Inflammatory macrophage (primary cell): ENCODE data around the gene DOCK1.

Source experiments
- DNase-seq, 2 donors: peaks; one replicate each; pipeline ENCODE4 v3.0.0-alpha.2; 2020 to 2022

Gene DOCK1

DNA sequence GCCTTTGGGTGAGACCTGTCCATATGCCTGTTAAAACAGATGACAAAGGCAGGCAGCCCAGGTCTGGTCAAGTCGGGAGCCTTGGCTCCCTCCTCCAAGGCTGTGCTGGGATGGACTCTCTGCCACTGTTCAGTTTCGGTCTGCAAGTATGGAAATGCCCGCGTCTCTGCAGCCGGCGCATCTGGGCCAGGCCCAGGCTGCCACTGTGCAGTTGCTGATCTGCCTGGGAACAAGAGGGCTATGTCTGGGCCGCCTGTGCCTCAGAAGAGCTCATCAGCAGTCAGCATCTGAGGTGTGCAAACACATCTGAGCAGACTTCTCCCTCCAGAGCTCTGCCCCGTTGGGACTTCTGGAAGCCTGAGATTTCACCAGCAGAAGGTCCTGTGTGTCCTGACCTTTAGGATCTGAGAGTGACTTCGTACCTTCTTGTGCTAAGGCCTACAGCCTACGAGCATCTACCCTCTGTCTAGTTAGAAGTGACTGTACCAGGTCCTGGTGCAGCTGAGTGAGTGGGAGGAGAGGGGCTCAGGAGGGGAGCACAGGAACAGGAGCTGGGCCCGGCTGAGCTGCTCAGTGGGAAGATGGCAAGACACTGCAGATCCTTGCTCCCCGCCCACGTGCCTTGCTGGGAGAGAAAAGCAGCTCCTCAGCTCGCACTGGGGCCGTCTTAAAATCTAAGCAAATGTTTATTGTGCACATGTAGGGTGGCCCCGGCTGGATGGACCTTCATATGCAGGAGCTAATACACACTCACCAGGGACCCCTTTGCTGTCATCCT, 50.9 kb downstream of the DOCK1 start:
- no peak for DNase-seq

DNA sequence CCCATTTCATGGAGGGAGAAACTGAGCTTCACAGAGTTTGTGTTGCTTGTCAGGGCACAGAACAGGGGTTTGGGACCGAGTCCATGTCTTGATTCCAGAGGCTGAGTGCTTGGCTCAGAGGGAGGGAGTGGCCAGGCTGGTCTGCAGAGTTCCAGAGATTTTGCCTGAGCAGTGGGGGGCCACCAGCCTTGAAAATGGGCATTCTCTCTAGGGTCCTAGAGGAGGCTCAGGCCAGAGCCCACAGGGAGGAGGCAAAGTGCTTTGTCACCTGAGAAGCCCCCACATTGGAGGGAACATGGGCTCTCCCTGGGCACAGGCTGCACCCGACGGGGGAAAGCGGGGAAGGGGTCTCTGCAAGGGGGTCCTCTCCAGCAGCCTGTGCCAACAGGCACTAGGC, 51.5 kb downstream of the DOCK1 start:
- DNase-seq: no peak

DNA sequence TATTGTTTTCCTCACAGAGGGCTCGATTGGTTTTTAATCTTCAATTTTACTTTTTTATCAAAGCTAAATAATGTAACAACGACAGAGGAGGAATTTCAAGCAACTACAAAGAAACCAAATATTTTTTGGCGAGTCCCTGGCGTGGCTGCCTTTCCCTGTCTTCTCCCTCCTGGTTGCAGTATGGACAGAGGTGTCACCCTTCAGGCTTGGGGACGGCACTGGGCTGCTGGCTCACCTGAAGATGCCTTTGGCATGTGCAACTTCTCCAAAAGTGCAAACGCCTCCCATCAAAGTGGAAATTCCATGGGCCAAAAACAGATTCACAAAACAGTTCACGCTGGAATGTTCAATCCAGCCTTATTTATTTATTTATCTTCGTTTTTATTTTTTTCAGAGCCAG, 51.9 kb downstream of the DOCK1 start:
- DNase-seq: no peak

DNA sequence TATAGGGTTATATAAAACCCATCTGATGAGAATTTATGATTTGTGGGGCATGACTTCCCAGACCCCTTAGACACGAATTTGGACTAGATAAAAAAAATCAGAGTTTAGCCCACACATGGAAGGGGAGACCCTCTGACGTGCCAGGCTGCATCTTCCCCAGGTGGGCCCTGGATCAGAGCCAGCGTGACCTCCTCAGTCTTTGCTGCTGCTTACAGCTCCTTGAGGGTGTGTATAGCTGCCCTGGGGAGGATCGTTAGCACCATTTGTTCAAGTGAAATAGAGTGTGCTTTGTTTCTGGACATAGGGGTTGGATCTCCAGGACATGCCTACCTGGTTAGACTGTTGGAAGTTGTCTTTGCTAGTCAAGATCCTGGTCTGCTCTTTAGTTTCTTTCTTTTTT, 54.2 kb downstream of the DOCK1 start:
- no peak for DNase-seq

DNA sequence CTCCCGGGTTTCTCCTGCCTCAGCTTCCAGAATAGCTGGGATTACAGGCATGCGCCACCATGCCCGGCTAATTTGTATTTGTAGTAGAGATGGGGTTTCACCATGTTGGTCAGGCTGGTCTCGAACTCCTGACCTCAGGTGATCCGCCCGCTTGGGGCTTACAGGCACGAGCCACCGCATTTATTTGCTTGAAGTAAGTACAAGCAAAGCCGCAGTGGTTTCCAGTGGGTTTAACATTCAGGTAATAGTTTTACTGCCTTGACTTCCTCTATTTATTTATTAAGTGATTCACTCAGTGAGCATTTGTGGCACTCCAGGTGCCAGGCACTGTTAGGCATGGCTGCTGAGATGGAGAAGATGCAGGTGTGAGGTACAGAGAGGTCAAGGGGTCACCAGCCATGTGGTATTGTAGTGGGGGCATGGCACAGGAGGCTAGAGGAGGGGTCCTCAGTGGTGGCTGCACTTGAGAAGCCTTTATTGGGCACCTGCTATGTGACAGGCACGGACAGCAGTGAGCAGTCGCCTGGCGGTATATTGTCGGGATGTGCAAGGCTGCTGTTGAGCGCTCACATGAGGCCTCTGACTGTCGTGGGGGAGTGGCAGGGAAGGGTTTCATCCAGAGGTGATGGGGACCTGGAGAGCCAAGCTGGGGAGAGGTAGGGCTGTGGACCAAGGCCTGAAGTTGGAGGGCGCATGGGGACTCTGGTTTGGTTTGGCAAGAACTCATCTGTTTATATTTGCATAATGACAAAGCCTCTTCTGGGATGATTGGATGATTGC, 54.9 kb downstream of the DOCK1 start:
- no peak for DNase-seq

DNA sequence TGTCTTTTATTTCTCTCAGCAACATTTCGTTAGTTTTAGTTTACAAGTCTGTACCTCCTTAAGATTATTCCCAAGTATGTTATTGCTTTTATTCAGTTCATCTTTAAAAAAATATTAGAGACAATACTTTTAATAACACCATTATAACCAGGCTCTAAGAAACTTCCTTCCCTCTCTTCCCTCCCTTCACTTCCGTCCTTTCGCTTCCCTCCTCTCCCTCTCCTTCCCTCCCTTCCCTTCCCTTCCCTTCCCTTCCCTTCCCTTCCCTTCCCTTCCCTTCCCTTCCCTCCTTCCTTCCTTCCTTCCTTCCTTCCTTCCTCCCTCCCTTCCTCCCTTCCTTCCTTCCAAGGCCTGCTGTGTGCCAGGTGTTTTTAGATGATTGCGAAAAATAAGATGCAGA, 58.1 kb downstream of the DOCK1 start:
- DNase-seq: no peak

DNA sequence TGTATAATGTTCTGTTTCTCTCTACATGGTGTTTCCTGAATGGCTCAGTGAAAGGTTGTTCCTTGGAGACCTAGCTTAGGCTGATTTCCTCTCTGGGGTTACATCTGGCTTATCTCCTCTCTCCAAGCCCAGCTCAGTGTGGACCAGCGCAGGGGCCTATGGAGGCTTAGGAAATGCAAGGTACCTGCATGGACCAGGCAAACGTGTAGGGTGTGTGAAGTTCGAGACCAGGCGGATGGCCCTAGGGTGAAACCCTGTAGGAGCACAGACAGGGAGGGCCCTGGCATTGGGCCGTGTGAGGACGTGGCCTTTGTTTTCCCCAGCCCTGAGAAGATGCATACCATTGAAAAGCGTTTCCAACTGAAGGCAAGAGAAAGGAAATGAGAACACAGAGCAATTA, 59.0 kb downstream of the DOCK1 start:
- no peak for DNase-seq

DNA sequence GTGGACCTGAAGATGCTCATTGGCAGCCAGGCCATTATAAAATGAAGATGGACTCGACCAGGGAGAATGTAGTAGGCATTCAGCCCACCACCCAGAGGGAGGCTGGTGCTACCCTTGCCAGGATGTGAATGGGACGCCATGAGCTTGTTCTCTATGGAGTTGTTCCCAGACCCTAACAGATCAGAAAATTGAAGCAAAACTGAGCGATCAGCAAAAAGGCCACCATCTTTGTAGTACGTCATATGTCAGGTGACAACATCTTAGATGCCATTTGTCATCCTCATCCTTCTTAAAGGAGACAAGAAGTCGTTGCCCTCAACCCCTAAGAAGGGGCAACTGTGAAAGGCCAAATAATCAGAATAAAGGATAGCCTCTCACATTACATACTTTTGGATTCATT, 61.7 kb downstream of the DOCK1 start:
- DNase-seq: no peak

DNA sequence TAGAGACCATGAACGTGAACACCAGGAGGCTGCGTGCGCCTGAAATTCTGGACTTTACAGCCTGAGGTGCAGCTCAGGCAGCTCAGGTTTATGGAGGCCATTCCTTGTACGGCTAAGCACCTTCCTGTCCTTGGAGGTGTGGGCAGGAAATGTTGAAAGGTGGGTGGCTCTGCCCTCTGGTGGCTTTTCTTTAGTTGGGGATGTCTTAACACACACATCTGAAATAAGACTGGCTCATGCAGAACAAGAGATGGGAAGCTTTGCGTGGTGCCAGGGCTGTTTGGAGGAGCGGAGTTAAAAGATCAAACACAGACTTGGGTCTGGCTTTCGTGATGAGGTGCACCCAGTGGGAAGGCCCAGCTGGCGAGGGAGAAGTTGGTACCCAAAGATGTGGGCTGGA, 64.1 kb downstream of the DOCK1 start:
- no peak for DNase-seq

DNA sequence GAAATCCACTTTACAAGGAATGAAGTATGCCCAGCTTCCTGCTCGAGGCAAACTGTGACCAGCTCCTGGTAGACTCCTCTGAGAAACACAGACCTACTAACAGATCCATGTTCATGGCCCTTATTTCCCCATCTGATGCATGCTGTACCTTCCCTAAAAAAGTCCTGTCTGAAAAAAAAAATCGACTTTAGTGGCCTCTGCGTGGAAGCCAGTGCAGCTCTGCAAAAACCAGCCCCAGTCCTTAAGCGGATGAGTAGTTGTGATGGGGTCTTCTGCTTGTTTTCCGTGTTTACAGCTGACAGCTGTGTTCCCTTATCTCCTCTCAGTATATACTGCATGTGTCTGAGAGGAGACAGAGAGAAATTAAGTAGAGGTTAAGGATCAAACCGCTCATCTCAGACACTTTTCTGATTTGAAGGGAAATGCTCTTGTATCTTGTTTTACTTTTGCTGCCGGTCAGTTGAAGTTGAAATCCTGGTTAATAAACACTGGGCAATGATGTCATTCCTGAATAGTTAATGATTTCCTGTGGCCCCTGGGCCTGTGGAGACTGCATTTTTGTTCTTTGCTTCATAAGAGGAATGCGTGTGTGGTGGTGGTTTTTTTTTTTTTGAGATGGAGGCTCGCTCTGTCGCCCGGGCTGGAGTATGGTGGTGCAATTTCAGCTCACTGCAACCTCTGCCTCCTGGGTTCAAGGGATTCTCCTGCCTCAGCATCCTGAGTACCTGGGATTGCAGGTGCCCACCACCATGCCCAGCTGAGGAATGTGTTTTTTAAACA, 67.6 kb downstream of the DOCK1 start:
- no peak for DNase-seq

DNA sequence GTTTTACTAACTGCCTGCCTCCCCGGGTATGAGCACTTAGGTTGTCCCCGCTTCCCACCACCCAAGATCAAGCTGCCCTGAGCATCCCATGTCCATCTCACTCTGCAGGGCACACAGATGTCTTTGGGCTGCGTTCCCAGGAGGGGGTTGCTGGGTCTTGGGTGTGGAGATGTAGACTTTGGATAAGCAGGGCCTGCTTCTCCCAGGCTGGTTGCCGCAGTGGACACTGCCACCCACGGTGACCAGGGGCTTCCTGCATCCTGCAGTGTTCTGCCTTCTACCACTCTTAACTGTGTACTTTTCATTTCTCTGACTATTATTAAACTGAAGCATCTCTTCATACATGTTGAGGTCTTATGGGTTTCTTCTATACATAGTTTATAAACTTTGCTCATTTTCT, 70.0 kb downstream of the DOCK1 start:
- no peak for DNase-seq

DNA sequence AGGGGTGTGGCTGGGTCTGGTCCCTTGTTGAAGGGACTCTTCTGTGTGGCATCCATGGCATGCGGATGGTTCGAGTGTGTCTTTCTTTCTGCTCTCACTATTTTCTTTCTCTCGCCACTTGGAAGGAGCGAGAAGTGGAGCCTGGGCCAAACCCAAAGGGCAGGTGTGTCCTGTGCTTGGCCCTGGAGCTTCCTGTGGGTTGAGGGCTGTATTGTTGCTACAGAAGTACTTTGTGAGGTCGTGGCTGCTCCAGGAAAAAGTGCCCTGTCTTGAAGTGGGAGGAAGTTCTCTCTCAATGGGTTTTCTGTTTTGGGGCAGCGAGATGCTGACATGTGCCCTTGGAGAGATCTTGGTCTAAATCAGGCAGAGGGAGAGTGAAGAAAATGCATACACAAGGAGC, 72.0 kb downstream of the DOCK1 start:
- DNase-seq: no peak

DNA sequence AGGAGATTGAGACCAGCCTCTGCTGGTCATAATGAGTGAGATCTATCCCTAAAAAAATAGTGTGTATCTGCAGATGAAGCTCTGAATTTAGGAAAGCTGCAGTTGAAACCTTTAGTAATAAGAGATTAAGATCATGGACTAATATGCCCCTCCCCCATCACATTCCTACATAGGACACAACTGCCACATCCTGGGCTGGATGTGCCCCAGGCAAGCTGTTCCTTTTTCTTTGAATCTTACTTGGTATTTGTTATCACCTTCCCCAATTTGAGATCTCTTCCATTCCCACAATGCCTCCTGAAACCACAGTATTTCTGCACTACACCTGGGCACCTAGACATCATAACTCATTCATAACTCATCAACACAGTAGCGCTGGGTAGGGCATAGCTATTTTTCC, 74.1 kb downstream of the DOCK1 start:
- DNase-seq: no peak

DNA sequence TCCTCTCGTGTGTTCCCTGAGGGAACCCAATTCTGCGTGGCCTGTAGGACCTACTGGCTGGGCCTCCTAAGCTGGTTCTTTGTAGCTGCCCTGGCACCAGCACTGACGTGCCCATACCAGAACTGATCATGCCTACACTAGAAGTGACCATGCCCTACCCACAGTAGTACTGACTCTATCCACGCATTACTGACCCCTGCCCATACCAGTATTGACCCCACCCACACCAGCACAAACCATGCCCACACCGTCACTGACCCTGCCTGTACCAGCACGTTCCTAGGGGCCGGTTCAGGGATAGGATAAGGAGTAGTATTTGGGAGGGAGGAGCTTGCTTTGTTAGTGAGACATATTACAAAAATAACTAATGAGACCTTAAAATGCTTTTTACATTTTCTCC, 88.0 kb downstream of the DOCK1 start:
- no peak for DNase-seq

DNA sequence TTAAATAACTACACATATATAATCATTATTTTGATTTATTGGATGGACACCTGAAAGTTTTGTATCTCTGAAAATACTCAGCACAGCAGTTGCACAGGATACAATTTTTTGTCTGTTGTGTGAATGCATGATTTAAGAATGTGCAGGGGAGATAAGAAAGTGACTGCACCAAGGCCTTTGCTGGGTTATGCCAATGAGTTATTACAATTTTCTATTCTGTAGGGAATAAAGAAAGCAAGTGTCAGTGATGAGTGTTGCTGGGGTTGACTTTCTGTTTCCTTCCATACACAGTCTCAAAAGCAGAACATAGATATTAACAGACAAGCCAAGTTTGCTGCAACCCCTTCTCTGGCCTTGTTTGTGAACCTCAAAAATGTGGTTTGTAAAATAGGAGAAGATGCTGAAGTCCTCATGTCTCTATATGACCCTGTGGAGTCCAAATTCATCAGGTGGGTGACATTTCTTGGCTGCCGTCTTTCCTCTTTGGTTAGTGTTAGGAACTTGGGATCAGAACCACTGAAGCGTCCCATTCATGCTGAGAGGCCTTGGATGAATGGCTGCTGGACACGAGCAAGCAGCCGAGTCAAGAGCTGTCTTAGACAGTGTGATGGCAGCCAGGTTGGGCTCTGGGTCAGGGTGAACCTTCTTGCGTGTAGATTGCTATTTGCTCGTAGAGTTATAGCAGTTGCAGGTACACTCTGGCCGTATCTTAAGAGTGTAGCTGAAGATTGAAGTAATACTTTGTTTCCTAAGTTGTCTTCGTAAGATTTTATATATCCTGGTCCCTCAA, 92.8 kb downstream of the DOCK1 start:
- no peak for DNase-seq

DNA sequence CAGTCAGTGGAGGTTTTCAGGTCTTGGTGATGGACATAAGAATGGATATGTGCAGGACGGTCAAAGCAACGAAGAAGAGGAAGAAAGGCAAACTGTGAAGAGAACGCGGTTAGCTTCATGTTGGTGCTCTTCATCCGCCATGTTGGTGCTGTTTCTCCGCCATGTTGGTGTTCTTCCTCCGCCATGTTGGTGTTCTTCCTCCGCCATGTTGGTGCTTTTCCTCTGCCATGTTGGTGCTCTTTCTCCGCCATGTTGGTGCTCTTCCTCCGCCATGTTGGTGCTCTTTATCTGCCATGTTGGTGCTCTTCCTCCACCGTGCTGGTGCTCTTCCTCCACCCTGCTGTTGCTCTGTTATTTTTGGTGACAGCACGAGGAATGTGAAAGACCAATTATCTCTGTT, 95.4 kb downstream of the DOCK1 start:
- no peak for DNase-seq

DNA sequence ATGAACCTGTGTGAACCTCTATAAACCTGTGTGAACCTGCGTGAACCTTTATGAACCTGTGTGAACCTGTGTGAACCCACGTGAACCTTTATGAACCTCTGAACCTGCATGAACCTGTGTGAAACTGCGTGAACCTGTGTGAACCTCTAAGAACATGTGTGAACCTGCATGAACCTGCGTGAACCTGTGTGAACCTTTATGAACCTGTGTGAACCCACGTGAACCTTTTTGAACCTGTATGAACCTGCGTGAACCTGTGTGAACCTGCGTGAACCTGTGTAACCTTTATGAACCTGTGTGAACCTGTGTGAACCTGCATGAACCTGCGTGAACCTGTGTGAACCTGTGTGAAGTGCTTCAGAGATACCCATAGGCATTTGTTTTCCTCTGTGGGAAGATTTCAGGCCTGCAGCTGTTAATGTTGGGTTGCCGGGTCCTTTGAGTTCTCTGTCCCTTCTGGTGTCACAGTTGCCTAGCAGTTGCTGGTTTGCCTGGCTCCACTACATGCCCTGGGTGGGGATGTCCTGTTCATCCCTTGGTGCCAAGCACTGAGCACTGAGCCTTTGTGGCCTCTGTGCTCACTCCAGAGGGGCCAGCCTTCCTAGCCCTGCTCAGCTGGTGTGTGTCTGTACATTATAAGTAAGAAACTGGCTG, 97.9 kb downstream of the DOCK1 start:
- DNase-seq: no peak

DNA sequence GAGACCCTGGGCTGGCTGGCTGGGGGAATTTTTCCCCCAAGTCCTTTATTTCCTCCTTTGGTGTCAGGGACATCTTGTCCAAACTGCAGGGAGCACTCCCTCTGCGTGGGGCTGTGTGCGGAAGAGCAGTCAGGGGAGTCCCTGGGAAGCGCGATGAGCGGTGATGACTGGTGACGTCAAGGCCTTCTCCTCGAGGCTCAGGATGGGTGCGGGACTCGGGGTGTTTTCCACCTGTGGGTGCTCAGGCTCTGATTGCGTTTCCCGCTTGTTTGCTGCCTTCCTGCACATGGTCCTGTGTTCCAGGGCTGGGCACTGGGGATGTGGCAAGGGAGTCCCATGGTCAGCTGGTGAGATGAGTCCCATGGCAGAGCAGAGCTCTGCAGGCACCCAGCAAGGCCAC, 101.2 kb downstream of the DOCK1 start:
- DNase-seq: no peak

DNA sequence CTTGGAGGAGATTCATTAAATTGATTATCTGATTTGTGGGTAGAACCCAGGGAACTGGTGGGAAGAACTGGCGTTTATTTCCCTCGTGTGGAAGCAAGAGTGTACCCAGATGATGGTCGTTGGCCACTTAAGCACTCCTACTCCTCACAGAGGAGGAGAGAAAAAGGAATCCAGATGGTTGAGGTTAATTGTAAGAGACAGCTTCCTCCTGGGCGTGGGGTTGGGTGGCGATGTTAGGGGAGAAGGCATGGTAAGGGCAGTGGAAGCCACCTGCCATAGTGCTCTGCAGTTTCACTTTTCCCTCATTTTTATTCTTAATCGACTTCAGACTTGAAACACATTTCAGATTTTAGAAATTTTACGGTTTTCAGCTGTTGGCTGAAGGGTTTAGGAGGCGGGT, 104.1 kb downstream of the DOCK1 start:
- no peak for DNase-seq

DNA sequence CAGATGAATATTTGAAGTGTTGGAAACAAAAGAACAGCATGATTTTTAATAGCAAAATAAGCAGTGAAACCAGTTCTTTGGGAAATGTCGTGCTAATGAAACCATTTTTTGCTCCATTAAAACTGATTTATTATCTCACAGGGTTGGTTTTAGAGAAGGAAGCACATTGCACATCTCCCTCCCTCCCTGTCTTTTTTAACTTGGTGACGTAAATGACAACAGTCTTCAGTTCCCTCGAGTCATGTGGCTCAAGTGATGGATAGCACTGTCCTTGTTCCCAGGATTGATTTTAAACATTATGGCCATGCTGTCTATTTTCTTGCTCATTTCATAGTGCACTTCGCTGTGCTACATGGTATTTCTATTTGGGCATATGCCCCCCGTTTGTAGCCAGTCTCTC, 105.9 kb downstream of the DOCK1 start:
- no peak for DNase-seq

DNA sequence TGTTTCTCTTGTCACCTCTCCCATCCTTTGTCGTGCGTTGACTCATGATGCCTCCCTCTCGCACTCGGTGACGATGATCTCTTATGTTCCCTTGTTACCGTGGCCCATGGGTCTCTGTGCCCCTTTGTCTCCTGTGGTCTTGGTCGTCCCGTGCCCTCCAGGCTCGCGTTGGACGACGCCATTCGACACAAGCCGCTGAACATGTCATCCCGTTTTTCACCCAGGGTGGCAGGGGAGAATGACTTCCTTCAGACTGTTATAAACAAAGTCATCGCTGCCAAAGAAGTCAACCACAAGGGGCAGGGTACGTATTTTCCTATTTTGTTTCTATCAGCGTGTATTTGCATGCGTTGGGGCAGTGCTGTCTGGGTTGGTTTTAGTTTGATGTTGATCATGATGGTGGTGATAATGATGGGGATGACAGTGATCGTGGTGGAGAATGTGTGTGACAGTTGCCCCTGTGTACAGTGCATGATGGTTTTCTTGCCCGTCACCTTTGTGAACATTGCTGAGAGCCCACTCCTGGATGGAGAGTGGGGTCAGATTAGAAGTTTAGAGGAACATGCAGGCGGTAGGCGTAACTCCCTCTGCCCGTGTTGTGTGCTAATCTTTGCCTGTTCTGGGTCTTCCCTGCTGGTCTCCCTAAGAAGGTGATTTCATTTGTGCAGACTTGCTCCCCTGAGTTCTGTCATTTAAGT, 107.0 kb downstream of the DOCK1 start:
- no peak for DNase-seq

DNA sequence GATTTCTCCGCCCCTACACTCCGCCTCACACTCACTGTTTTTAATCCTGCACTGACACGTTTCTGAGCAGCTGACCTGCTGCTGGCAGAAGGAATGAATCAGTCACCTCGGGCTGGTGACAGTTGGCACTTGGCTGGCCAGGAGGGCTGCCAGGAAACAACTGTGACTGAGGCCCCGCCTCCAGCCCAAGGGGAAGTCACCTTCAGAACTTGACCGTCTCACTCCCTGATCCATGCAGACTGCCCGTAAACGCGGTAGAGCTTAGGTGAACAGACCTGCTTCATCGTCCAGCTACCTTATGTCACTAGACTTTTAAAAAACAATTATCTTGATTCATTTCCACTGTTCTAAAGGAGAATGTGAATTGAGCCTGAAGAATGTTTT, 107.5 kb downstream of the DOCK1 start:
- no peak for DNase-seq
